ENCODE results near the gene DCTN2. TPM values are rescaled to one million over a fixed set of nuclear protein-coding genes. Genes with fewer than 3 reads are reported as not detected.

DCTN2 gene
- total RNA-seq, 1 donor from 2014 or later, result 92.5 TPM

GRCh38 chr12:57535764-57536596, 11.0 kb downstream of the DCTN2 start:
- no peak for DNase-seq (ENCODE audit: missing footprints)
- intact Hi-C loops (cut with DNase I), result no loop called here
- no peak for ATAC-seq

- no peak for ATAC-seq
- no peak for DNase-seq (ENCODE audit: missing footprints)
- intact Hi-C loops (cut with DNase I), result no loop called here
Measured at GRCh38 chr12:57534991-57535543, 11.9 kb downstream of the DCTN2 start.

DNA sequence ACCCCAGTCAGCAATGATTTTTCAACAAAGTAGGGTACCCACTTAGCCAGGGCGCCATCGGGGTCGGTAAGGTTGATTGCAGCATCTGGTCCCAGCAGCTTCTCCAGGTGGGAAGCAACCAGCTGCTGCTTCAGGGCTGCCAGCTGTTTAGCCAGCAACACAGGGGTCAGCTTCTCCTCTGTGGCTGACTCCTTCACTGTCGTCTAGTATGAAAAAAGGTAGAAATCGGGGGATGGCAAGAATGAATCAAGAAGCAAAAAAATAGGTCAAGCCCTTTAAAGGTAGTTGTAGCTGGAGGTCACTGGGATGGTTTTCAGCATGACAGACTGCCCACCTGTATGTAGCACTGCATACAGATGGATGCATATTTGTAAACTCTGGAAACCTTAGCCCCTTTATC, 12.7 kb downstream of the DCTN2 start:
- intact Hi-C loops (cut with DNase I), result no loop called here
- DNase-seq (ENCODE audit: missing footprints), result no peak
- ATAC-seq, result no peak

GRCh38 chr12:57533108-57533507, 13.9 kb downstream of the DCTN2 start:
- DNase-seq (ENCODE audit: missing footprints) (no peak), ATAC-seq (no peak)
- intact Hi-C loops (cut with DNase I), result no loop called here

DNA sequence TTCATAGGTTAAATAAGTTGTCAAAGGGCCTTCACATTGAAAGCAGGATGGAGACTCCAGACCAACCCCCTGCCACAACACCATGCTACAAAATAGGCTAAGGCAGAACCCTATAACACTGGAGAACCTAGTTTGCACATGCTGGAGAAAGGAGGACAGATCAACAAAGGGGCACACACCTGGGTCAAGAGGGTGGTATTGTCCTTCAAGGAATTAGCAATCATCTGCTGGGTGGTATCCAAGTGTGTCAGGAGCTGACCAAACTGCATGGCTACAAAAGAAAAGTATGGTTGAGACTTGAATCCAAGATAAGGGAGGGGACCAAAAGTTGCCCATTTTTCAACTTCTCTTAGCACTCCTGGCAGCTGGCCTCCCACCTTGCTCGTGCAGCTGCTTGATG, 15.2 kb downstream of the DCTN2 start:
- intact Hi-C loops (cut with DNase I), result no loop called here
- DNase-seq (ENCODE audit: missing footprints) (no peak), ATAC-seq (no peak)

DNA sequence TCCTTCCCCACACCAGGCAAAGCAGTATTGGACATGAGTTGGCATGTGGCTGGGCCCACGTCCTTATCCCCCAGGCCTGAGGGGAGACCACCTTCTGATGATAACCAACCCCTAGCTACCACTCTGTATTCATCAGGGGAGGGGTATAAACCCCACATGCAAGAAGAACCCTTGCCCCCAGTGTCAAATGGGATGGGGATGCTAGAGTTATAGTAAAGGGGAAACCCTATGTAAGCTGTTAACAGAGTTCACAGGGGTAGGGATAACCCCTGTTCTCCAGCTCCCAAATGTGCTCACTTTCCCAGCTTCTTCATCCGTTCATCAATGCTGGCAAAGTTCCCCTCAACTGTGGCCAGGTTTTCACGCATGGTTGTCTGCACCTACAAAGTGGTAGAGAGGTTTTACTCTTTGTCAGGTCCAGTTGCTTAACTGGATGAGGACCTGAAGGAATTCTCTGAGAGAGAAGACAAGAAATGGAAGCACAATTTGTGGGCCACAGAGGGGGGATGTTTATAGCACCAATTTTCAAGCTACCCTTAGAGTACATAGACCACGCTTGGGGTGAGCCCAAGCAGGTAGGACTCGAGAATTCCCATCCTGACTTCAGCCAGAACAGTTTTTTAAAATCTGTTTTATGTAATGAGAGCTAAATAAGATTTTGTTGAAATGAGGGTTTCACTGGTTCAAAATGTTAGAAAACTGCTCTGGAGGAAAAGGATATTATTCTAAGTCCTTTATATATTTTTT, 16.4 kb downstream of the DCTN2 start:
- DNase-seq (ENCODE audit: missing footprints), result no peak
- intact Hi-C loops (cut with DNase I), result no loop called here
- no peak for ATAC-seq

GRCh38 chr12:57529831-57530230, 17.2 kb downstream of the DCTN2 start:
- ATAC-seq (no peak), DNase-seq (ENCODE audit: missing footprints) (no peak)
- intact Hi-C loops (cut with DNase I), result no loop called here

- intact Hi-C loops (cut with DNase I), result no loop called here
- no peak for ATAC-seq
- DNase-seq (ENCODE audit: missing footprints), result no peak
Measured at GRCh38 chr12:57528831-57529555, 18.0 kb downstream of the DCTN2 start.

- intact Hi-C loops (cut with DNase I), result no loop called here
- no peak for DNase-seq (ENCODE audit: missing footprints)
- no peak for ATAC-seq
Measured at GRCh38 chr12:57528176-57528575, 18.8 kb downstream of the DCTN2 start.

- ATAC-seq (no peak), DNase-seq (ENCODE audit: missing footprints) (no peak)
- intact Hi-C loops (cut with DNase I), result no loop called here
Measured at GRCh38 chr12:57527184-57527583, 19.8 kb downstream of the DCTN2 start.

DNA sequence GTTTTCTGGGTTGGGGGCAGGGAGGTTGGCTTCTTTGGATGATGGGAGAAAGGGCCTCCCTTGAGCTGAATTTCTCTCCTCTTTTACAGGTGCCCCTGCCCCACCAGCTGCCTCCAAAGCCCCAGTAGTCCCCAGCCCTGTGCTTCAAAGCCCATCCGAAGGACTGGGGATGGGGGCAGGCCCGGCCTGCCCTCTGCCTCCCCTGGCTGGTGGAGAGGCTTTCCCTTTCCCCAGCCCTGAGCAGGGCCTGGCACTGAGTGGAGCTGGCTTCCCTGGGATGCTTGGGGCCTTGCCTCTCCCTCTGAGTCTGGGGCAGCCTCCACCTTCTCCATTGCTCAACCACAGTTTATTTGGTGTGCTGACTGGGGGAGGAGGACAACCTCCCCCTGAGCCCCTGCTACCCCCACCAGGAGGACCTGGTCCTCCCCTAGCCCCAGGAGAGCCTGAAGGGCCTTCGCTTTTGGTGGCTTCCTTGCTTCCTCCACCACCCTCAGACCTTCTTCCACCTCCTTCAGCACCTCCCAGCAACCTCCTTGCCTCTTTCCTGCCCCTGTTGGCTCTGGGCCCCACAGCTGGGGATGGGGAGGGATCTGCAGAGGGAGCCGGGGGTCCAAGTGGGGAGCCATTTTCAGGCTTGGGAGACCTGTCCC, 20.4 kb downstream of the DCTN2 start:
- ATAC-seq (no peak), DNase-seq (ENCODE audit: missing footprints) (no peak)
- intact Hi-C loops (cut with DNase I), result no loop called here

- intact Hi-C loops (cut with DNase I), result no loop called here
- ATAC-seq, result no peak
- no peak for DNase-seq (ENCODE audit: missing footprints)
Measured at GRCh38 chr12:57525615-57526383, 21.2 kb downstream of the DCTN2 start.

DNA sequence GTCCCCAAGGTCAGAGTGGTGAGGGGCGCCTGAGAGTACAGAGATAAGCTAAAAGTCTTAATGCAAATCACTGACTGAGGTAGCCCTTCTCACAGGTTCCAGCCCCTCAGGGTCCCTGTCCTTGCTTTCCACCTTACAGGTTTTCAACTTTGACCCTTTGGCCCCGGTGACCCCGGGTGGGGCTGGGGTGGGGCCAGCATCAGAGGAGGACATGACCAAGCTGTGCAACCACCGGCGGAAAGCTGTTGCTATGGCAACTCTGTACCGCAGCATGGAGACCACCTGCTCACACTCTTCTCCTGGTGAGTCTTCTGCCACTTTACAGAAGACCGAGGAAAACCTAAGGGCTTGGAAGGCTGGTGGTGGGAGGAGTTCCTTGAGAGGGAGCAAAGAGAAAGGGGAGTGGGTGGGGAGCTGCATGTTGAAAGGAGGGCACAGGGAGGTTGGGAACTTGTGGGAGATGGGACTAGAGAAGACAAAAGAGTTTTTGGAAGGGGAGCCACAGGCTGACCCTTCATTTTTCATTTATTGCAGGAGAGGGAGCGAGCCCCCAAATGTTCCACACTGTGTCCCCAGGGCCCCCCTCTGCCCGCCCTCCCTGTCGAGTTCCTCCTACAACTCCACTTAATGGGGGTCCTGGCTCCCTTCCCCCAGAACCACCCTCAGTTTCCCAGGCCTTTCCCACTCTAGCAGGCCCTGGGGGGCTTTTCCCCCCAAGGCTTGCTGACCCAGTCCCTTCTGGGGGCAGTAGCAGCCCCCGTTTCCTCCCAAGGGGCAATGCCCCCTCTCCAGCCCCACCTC, 22.0 kb downstream of the DCTN2 start:
- no peak for ATAC-seq
- intact Hi-C loops (cut with DNase I), result loop anchor here (5.0 kb wide), 1 partner anchor 87 kb away; the partner anchor contains the start of gene ARHGEF25
- no peak for DNase-seq (ENCODE audit: missing footprints)

GRCh38 chr12:57523706-57524614, 23.0 kb downstream of the DCTN2 start:
- no peak for DNase-seq (ENCODE audit: missing footprints)
- intact Hi-C loops (cut with DNase I), result loop anchor here (2.0 to 5.0 kb wide), 2 partner anchors 23 to 88 kb away; partner anchors contain the start of genes ARHGEF25 and DCTN2
- ATAC-seq, result no peak

DNA sequence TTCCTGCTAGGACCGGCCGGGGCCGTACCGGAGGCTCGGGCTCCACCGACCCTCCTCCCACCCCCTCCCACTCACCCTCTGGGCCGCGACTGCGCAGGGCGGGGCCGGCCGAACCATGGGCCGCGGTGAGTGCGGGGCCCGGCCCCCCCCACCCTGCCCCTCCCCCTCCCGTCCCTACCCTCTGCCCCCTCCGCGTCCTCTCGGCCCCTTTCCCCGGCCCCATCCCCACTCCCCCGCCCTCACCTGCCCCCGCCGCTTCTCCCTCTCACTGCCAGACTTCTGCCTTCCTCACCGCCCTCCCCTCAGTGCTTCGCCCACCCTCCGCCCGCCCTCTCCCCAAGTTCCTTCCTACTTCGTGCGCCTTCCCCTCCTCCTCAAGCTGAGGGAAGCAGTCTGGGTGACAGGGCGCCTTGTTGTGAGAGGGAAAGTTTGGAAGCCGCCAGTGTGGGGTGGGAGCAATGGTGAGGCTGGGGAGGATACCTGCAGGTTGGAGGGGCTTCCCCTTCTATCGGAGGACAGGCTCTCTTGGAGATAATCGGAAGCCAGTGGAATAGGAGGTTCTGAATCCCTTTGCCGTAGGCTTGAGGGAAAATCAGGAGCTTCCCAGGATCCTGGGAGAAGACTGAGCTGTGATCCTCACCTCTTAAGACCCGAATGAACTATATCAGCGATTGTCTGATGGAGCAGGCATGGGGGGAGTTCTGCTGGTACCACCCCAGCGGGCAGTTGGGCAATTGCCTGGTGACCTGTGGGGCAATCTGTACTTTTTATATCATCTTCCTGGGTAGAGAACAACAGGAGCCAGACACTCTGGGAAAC, 23.9 kb downstream of the DCTN2 start:
- intact Hi-C loops (cut with DNase I), result loop anchor here (2.0 to 5.0 kb wide), 2 partner anchors 24 to 89 kb away; partner anchors contain the start of genes ARHGEF25 and DCTN2
- ATAC-seq (no peak), DNase-seq (ENCODE audit: missing footprints) (peak; percentile 87)

Measured in Right ventricle myocardium inferior (tissue), 1 donor.